Measurements from ENCODE around the gene NAT9. TPM values are rescaled to one million over a fixed set of nuclear protein-coding genes. Genes with fewer than 3 reads are reported as not detected.

NAT9 gene
- total and polyA plus RNA-seq, 11 donors = 7.9 to 36.6 (median 18.2) TPM

DNA sequence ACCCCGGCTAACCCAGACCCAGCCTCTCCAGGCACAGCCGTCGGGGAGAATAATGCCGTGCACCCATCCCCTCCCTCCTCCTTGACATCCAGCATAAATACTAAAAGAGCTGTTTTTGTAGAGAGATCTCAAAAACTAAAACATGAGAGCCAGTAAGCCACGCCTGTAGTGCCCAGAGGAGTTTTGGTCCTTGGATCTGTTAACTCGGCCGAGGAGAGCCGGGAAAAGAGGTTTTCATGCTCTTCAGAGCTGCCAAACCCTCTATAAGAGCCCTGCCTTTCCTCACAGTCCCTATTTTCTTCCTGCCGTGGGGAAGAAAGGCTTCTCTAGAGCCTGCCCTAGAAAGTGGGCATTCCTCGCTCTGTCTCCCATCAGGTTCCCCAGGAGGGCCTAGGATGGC lies 30.2 kb upstream of the NAT9 start:
- ATAC-seq = no peak
- WGBS, 4 donors = 83 to 93% (median 89%) methylated on average over 10 of the region's 10 CpGs
- DNase-seq = no peak
- no peaks in the 10 kb centered on the region for H3K9me3 ChIP-seq
- no peak overlapping the region for H3K4me3 ChIP-seq
- peaks cover 0 to 25% (median 0%) of the 10 kb centered on the region in 9 donors for H3K36me3 ChIP-seq
- H3K27me3 ChIP-seq = no peaks in the 10 kb centered on the region
- TF ChIP-seq CTCF (IDR thresholded peaks at IDR 0.05) (no peak), POLR2A (IDR thresholded peaks at IDR 0.05) (no peak)
- H3K27ac ChIP-seq = no peak overlapping the region
- H3K4me1 ChIP-seq = peaks cover 0 to 22% (median 0%) of the 10 kb centered on the region in 12 donors
- intact Hi-C loops (cut with DNase I) = no loop called here

DNA sequence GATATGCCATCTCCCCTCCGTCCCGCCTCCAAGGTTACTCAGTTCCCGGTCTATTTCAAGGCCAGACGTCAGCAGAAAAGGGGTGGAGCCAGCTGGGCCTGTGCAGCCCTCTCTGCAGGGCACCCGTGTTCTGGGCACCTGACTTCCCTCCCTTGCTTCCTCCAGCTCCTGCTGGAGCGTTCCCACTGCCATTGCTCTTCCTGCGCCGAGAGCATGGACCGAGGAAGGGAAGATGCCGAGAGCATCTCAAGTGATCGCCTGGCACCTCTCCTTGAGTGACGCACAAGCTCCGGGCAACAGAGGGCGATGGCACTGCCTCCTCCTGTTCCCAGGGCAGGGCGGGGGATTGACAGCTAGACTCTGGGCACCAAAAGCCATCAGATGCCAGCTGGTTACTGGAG lies 29.4 kb upstream of the NAT9 start:
- peaks cover 0 to 33% (median 2%) of the 10 kb centered on the region in 9 donors for H3K36me3 ChIP-seq
- 62 to 74% (median 71%) methylated on average over 12 to 15 of the region's 15 CpGs for WGBS, 4 donors
- H3K4me3 ChIP-seq = no peak overlapping the region
- ATAC-seq = peak; percentile 75 to 93 (median 90)
- DNase-seq = peak in 4 of 5 donors; percentile 43 to 78 (median 48)
- intact Hi-C loops (cut with DNase I) = no loop called here
- H3K27ac ChIP-seq = no peak overlapping the region
- no peaks in the 10 kb centered on the region for H3K9me3 ChIP-seq
- peaks cover 0 to 18% (median 0%) of the 10 kb centered on the region in 12 donors for H3K4me1 ChIP-seq
- no peak for TF ChIP-seq CTCF (IDR thresholded peaks at IDR 0.05)
- TF ChIP-seq POLR2A (IDR thresholded peaks at IDR 0.05) = no peak
- H3K27me3 ChIP-seq = no peaks in the 10 kb centered on the region

DNA sequence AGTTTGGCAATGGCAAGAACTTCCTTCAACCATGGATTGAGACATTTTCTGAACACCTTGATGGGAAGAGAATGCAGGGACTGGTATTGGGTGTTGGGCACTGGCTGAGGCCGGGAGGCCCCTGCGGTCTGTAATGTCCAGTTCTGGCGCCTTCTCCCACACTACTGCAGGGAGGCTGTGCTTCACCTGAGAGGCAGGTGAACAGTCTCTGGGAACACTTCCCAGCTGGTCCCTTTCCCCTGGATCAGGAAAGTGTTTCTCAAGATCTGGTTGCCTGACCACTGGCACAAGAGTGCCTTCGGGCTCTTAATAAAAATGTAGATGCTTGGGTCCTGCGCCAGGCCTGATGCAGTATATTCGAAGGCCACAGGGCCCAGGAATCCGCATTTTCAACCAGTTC lies 28.5 kb upstream of the NAT9 start:
- no peak for TF ChIP-seq CTCF (IDR thresholded peaks at IDR 0.05)
- no peak for TF ChIP-seq POLR2A (IDR thresholded peaks at IDR 0.05)
- no peaks in the 10 kb centered on the region for H3K9me3 ChIP-seq
- H3K4me3 ChIP-seq = no peak overlapping the region
- peak overlapping the region in 1 of 12 donors; percentile 42 for H3K27ac ChIP-seq
- H3K4me1 ChIP-seq = peaks cover 0 to 18% (median 0%) of the 10 kb centered on the region in 12 donors
- 95 to 98% (median 96%) methylated on average over 6 to 7 of the region's 7 CpGs for WGBS, 4 donors
- H3K36me3 ChIP-seq = peaks cover 0 to 37% (median 10%) of the 10 kb centered on the region in 9 donors
- no peaks in the 10 kb centered on the region for H3K27me3 ChIP-seq
- ATAC-seq (no peak), DNase-seq (no peak)
- intact Hi-C loops (cut with DNase I) = no loop called here

DNA sequence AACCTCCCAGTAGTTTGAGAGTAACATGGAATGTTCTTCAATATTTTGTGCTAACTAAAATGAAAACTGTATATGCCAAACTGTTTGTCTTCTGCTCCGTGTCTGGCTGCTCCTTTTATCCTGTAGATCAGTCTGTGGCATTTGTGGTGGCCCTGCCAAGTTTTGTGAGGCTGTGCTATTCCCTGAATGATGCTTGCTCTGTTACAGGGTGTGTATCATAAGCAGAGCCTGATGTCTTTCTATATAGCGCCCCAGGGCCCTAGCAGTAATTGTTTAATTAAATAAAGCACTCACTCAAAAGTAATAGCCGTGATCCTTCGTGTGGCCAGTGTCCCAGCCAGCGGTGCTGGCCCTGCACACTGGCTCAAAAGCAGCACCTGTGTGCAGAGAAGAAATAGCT lies 27.8 kb upstream of the NAT9 start:
- Histone ChIP-seq H3K27ac (peak overlapping the region in 1 of 12 donors; percentile 43), H3K36me3 (peaks cover 0 to 44% (median 16%) of the 10 kb centered on the region in 9 donors), H3K9me3 (no peaks in the 10 kb centered on the region), H3K4me3 (no peak overlapping the region), H3K27me3 (no peaks in the 10 kb centered on the region), H3K4me1 (peaks cover 0 to 12% (median 0%) of the 10 kb centered on the region in 12 donors)
- DNase-seq (no peak), ATAC-seq (no peak)
- intact Hi-C loops (cut with DNase I) = no loop called here
- 82 to 84% (median 83%) methylated on average over 5 of the region's 5 CpGs for WGBS, 4 donors
- no peak for TF ChIP-seq POLR2A (IDR thresholded peaks at IDR 0.05)
- no peak for TF ChIP-seq CTCF (IDR thresholded peaks at IDR 0.05)
